Ectodermal cell (in vitro differentiated cells): Measurements from ENCODE around the gene MEG3.

Experiments used
- H3K27ac ChIP-seq: 2 replicates; pipeline ENCODE4 v1.7.0; 2013; ENCODE audit warnings: mild to moderate bottlenecking, low read depth, low read length; ENCODE audit not compliant: insufficient read depth, poor library complexity, severe bottlenecking
- H3K27me3 ChIP-seq: 2 replicates; pipeline ENCODE4 v1.7.0; 2013; ENCODE audit warnings: mild to moderate bottlenecking, low read length; ENCODE audit not compliant: insufficient read depth, control insufficient read depth, poor library complexity, severe bottlenecking
- H3K36me3 ChIP-seq: one replicate; pipeline ENCODE4 v1.7.0; 2013; ENCODE audit warnings: low read length; ENCODE audit not compliant: control insufficient read depth, insufficient read depth
- H3K4me1 ChIP-seq: one replicate; pipeline ENCODE4 v1.7.0; 2013; ENCODE audit warnings: low read length; ENCODE audit not compliant: control insufficient read depth, insufficient read depth
- H3K4me3 ChIP-seq: 2 replicates; pipeline ENCODE4 v1.7.0; 2013; ENCODE audit warnings: low read depth, low read length, control low read depth; ENCODE audit not compliant: insufficient read depth
- H3K9me3 ChIP-seq: 2 replicates; pipeline ENCODE4 v1.7.0; 2013; ENCODE audit warnings: mild to moderate bottlenecking, low read length, moderate library complexity; ENCODE audit not compliant: control insufficient read depth
- WGBS, 2 experiments: methylation state at CpG; one replicate each; pipeline ENCODE4 v1.1.7; 2013; ENCODE audit warnings: missing lambda C conversion rate in 2 of 2; 5-methylcytosine and 5-hydroxymethylcytosine counted together

MEG3 gene

GRCh38 chr14:100845341-100845740, 19.4 kb downstream of the MEG3 start:
- Histone ChIP-seq H3K9me3 (no peaks in the 10 kb centered on the region), H3K4me1 (peaks cover 31% of the 10 kb centered on the region), H3K27me3 (no peaks in the 10 kb centered on the region), H3K36me3 (no peaks in the 10 kb centered on the region), H3K4me3 (no peak overlapping the region), H3K27ac (no peak overlapping the region)
- 94 to 96% methylated on average over 17 of the region's 17 CpGs for WGBS, 2 experiments

- H3K27ac ChIP-seq, result no peak overlapping the region
- H3K4me3 ChIP-seq, result no peak overlapping the region
- H3K9me3 ChIP-seq, result no peaks in the 10 kb centered on the region
- H3K27me3 ChIP-seq, result no peaks in the 10 kb centered on the region
- 96 to 97% methylated on average over 8 of the region's 8 CpGs for WGBS, 2 experiments
- H3K4me1 ChIP-seq, result peaks cover 20% of the 10 kb centered on the region
- H3K36me3 ChIP-seq, result no peaks in the 10 kb centered on the region
Measured at GRCh38 chr14:100846309-100846859, 20.5 kb downstream of the MEG3 start.

GRCh38 chr14:100849115-100849781, 23.3 kb downstream of the MEG3 start:
- Histone ChIP-seq H3K27ac (no peak overlapping the region), H3K4me1 (no peaks in the 10 kb centered on the region), H3K9me3 (no peaks in the 10 kb centered on the region), H3K36me3 (no peaks in the 10 kb centered on the region), H3K27me3 (no peaks in the 10 kb centered on the region), H3K4me3 (no peak overlapping the region)
- WGBS, 2 experiments, result 89 to 92% methylated on average over 8 of the region's 8 CpGs

GRCh38 chr14:100850841-100851585, 25.1 kb downstream of the MEG3 start:
- no peaks in the 10 kb centered on the region for H3K9me3 ChIP-seq
- H3K4me3 ChIP-seq, result no peak overlapping the region
- H3K27me3 ChIP-seq, result no peaks in the 10 kb centered on the region
- no peaks in the 10 kb centered on the region for H3K4me1 ChIP-seq
- no peaks in the 10 kb centered on the region for H3K36me3 ChIP-seq
- 83 to 85% methylated on average over 8 of the region's 8 CpGs for WGBS, 2 experiments
- no peak overlapping the region for H3K27ac ChIP-seq

GRCh38 chr14:100851586-100851916, 25.6 kb downstream of the MEG3 start:
- Histone ChIP-seq H3K9me3 (no peaks in the 10 kb centered on the region), H3K27ac (no peak overlapping the region), H3K36me3 (no peaks in the 10 kb centered on the region), H3K27me3 (no peaks in the 10 kb centered on the region), H3K4me3 (no peak overlapping the region), H3K4me1 (no peaks in the 10 kb centered on the region)
- 89 to 94% methylated on average over 13 of the region's 13 CpGs for WGBS, 2 experiments

GRCh38 chr14:100851946-100852620, 26.2 kb downstream of the MEG3 start:
- H3K27ac ChIP-seq, result no peak overlapping the region
- H3K27me3 ChIP-seq, result no peaks in the 10 kb centered on the region
- no peaks in the 10 kb centered on the region for H3K36me3 ChIP-seq
- no peaks in the 10 kb centered on the region for H3K9me3 ChIP-seq
- no peak overlapping the region for H3K4me3 ChIP-seq
- no peaks in the 10 kb centered on the region for H3K4me1 ChIP-seq
- WGBS, 2 experiments, result 93 to 95% methylated on average over 14 of the region's 14 CpGs

GRCh38 chr14:100854435-100854834, 28.5 kb downstream of the MEG3 start:
- Histone ChIP-seq H3K27me3 (no peaks in the 10 kb centered on the region), H3K27ac (no peak overlapping the region), H3K9me3 (no peaks in the 10 kb centered on the region), H3K4me3 (no peak overlapping the region), H3K36me3 (no peaks in the 10 kb centered on the region), H3K4me1 (peaks cover 5% of the 10 kb centered on the region)
- WGBS, 2 experiments, result 92 to 95% methylated on average over 5 of the region's 5 CpGs

- Histone ChIP-seq H3K27me3 (no peaks in the 10 kb centered on the region), H3K4me3 (no peak overlapping the region), H3K36me3 (no peaks in the 10 kb centered on the region), H3K27ac (no peak overlapping the region), H3K4me1 (peaks cover 5% of the 10 kb centered on the region), H3K9me3 (no peaks in the 10 kb centered on the region)
- 87 to 88% methylated on average over 18 of the region's 18 CpGs for WGBS, 2 experiments
Measured at GRCh38 chr14:100855256-100855930, 29.5 kb downstream of the MEG3 start.

- Histone ChIP-seq H3K4me1 (peaks cover 5% of the 10 kb centered on the region), H3K27me3 (no peaks in the 10 kb centered on the region), H3K9me3 (no peaks in the 10 kb centered on the region), H3K36me3 (no peaks in the 10 kb centered on the region), H3K4me3 (no peak overlapping the region), H3K27ac (no peak overlapping the region)
- 92 to 94% methylated on average over 20 of the region's 20 CpGs for WGBS, 2 experiments
Measured at GRCh38 chr14:100856056-100856950, 30.4 kb downstream of the MEG3 start.
